Mammary epithelial cell (primary cell): ENCODE data around the gene SLC25A39.

Source experiments
- CTCF ChIP-seq, 2 donors: IDR thresholded peaks in 1 of 2; conservative IDR thresholded peaks in 1 of 2; 2 replicates each; pipeline ENCODE4 v1.5.1; 2011 to 2012; ENCODE audit warnings: inconsistent platforms in 2 of 2, low read length in 2 of 2, mild to moderate bottlenecking in 2 of 2, control low read depth in 1 of 2, low read depth in 1 of 2; ENCODE audit not compliant: insufficient read depth in 1 of 2; ENCODE audit errors: extremely low read depth in 1 of 2
- EZH2 ChIP-seq: IDR thresholded peaks from 2 replicates; pipeline ENCODE4 v1.6.1; 2012; ENCODE audit warnings: low read length, inconsistent platforms, borderline replicate concordance

- TF ChIP-seq EZH2 (no peak), CTCF (conservative IDR thresholded peaks at IDR 0.05 in 1 of 2, IDR thresholded peaks at IDR 0.05 in 1 of 2; ENCODE audit: extremely low read depth in 1 of 2, insufficient read depth in 1 of 2, low read depth in 1 of 2, low read length in 2 of 2) (no peak)
Observed at GRCh38 chr17:44361292-44362260, 37.0 kb upstream of the SLC25A39 start.
